Superior temporal gyrus (tissue), 1 donor: ENCODE results near the gene FBXO17.
"Not testable (repeated sequence)": the region's sequence is repeated elsewhere in the genome, so short reads cannot be mapped to it uniquely, and the experiment has no call there.

Experiments
- DNase-seq: peaks from one replicate; pipeline ENCODE4 v3.0.0-alpha.2; 2016; ENCODE audit errors: extremely low spot score

The FBXO17 gene

GRCh38 chr19:38980583-38981374 is 5.2 kb upstream of the FBXO17 start:
- no peak for DNase-seq

GRCh38 chr19:38979812-38980211 is 4.3 kb upstream of the FBXO17 start:
- DNase-seq: no peak

GRCh38 chr19:38978326-38978689 is 2.8 kb upstream of the FBXO17 start:
- DNase-seq: no peak

- no peak for DNase-seq
These were observed 2.1 kb upstream of the FBXO17 start for GRCh38 chr19:38977445-38978325.

GRCh38 chr19:38975861-38976271 is 324 bp upstream of the FBXO17 start:
- no peak for DNase-seq

- DNase-seq: peak; percentile 58
These were observed 823 bp downstream of the FBXO17 start for GRCh38 chr19:38974624-38975213.

- DNase-seq: no peak
These were observed 3.9 kb downstream of the FBXO17 start for GRCh38 chr19:38971672-38972071.

GRCh38 chr19:38970664-38971532 is 4.6 kb downstream of the FBXO17 start:
- DNase-seq: peak; percentile 50

- not testable (repeated sequence) for DNase-seq
These were observed 9.4 kb downstream of the FBXO17 start for GRCh38 chr19:38966149-38966548.

GRCh38 chr19:38964738-38965137 is 10.8 kb downstream of the FBXO17 start:
- DNase-seq: no peak

GRCh38 chr19:38959618-38960017 is 15.9 kb downstream of the FBXO17 start:
- no peak for DNase-seq

- no peak for DNase-seq
These were observed 17.2 kb downstream of the FBXO17 start for GRCh38 chr19:38958301-38958700.

GRCh38 chr19:38956264-38956663 is 19.3 kb downstream of the FBXO17 start:
- DNase-seq: no peak

- no peak for DNase-seq
These were observed 21.9 kb downstream of the FBXO17 start for GRCh38 chr19:38953677-38954076.

- DNase-seq: peak; percentile 76
These were observed 23.0 kb downstream of the FBXO17 start for GRCh38 chr19:38952395-38953165.

GRCh38 chr19:38951187-38951586 is 24.4 kb downstream of the FBXO17 start:
- DNase-seq: no peak

GRCh38 chr19:38949580-38950367 is 25.8 kb downstream of the FBXO17 start:
- peak; percentile 79 for DNase-seq

GRCh38 chr19:38946229-38947010 is 29.1 kb downstream of the FBXO17 start:
- DNase-seq: no peak
